ENCODE measurements around the gene SUSD1. TPM values are rescaled to one million over a fixed set of nuclear protein-coding genes. Genes with fewer than 3 reads are reported as not detected.
"Not testable (repeated sequence)": the region's sequence is repeated elsewhere in the genome, so short reads cannot be mapped to it uniquely, and the experiment has no call there.

Gene SUSD1
- total RNA-seq, 1 experiment from 2014 or later: 6.3 TPM

DNA sequence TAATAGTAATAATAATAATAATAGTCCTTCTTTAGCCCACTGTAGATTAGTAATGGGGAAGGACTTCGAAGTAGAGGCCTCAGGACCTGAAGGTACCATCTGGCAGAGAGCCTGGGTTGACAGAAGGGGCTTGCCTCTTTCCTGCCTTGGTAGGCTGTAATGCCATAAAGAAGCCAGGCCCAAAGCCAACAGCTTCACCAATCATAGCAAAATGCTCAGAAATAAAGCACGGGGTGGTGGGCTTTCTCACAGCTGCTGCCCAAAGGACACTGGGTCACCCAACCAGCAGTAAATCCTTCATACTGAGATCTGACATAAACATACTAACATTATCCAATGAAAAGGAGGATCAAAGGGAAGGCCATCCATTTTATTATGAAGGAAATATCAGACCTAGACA, 70.7 kb downstream of the SUSD1 start:
- no peak for DNase-seq (ENCODE audit: extremely low read depth, low read depth)

- no peak for DNase-seq (ENCODE audit: extremely low read depth, low read depth)
These were observed 71.7 kb downstream of the SUSD1 start for GRCh38 chr9:112103405-112103804.

- DNase-seq (ENCODE audit: extremely low read depth, low read depth): peak; percentile 73
These were observed 77.1 kb downstream of the SUSD1 start for GRCh38 chr9:112097712-112098688.

GRCh38 chr9:112094948-112095681, 80.0 kb downstream of the SUSD1 start:
- no peak for DNase-seq (ENCODE audit: extremely low read depth, low read depth)

DNA sequence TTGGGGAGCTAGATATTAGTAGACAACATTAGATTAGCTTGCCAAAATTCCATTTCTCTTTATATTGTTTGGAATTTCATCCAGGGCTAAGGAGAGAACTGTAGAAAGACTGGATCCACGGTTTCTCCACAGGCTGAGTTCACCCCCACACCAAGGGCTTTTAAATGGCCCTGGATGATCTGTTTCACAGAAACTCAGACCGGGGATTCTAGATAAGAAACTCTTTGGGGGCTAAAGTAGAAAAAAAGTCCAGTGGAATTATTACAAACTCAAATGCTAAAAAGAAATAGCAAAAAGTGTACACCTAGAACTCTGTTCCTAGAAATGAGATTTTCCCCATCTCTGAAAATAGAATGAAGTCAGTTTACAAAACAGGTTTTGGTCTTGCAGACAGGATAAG, 80.9 kb downstream of the SUSD1 start:
- no peak for DNase-seq (ENCODE audit: extremely low read depth, low read depth)

GRCh38 chr9:112093870-112094216, 81.3 kb downstream of the SUSD1 start:
- no peak for DNase-seq (ENCODE audit: extremely low read depth, low read depth)

GRCh38 chr9:112093147-112093869, 81.8 kb downstream of the SUSD1 start:
- no peak for DNase-seq (ENCODE audit: extremely low read depth, low read depth)

GRCh38 chr9:112091810-112092209, 83.3 kb downstream of the SUSD1 start:
- DNase-seq (ENCODE audit: extremely low read depth, low read depth): no peak

DNA sequence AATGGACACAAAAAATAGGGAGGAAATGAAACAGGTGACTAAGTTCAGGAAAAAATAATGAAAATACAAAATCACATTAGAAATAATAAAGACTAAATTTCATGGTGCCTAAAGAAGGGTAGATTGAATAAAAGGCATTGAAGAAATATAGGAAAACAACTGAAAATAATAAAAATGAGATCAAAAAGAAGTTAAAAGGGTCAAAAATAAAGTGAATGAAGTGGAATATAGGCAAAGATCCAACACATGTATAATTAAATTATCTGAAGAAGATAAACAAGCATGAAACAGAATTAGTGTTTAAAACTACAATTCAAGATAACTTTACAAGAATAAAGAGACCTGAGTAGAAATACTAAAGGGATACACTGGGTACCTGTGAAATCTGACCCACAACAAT, 87.6 kb downstream of the SUSD1 start:
- no peak for DNase-seq (ENCODE audit: extremely low read depth, low read depth)

- DNase-seq (ENCODE audit: extremely low read depth, low read depth): peak; percentile 63
These were observed 88.5 kb downstream of the SUSD1 start for GRCh38 chr9:112086627-112087026.

DNA sequence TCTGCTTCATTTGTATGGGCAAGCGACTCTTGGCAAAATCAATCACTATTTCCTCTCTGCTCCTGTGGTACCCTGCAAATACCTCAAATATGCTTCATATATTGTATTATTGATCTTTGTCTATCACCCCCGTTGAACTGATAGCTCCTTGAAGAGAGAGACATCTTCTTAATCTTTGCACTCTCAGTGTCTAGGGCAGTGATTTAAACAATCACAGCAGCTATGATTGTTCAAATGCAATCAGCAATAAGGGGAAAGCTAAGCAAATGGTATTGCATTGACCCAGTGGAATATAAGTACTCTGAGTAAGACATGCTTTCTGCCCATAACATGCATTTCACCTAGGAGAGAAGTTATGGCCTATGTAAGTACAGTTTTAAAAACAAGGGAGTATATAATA, 90.2 kb downstream of the SUSD1 start:
- DNase-seq (ENCODE audit: extremely low read depth, low read depth): no peak

GRCh38 chr9:112084334-112084733, 90.8 kb downstream of the SUSD1 start:
- DNase-seq (ENCODE audit: extremely low read depth, low read depth): no peak

GRCh38 chr9:112081918-112082729, 93.0 kb downstream of the SUSD1 start:
- no peak for DNase-seq (ENCODE audit: extremely low read depth, low read depth)

DNA sequence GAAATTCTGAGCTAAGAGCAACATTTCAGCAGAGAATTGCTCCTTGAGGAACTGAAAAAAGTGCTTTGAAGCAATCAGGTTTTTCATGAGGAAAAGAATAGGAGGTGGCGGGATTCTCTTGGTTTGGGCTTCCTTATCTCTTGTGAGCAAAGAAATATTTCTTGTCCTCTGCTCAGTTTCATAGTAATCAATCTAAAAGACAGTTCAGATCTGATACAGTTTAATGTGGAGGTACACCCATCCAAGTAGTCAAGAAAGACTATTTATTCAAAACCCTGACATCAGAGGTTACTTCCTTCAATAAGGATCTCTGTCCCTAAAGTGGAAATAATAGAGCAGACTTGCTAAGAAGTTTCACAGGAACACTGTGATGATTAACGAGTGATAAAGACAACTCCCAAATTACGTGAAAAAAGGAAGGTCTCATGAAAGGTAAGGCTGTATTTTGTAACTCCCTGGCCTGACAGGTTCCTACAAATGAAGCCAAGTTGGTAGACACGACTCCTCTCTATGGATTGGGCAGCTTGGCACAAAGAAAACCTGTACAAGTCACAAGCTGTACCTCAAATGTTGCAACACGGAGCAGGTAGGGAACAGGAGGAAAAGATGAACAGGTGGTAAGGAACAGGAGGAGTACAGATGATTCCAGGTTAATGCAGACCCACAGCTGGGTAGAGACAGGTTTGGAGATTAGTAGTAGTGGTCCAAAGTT, 94.1 kb downstream of the SUSD1 start:
- DNase-seq (ENCODE audit: extremely low read depth, low read depth): no peak

DNA sequence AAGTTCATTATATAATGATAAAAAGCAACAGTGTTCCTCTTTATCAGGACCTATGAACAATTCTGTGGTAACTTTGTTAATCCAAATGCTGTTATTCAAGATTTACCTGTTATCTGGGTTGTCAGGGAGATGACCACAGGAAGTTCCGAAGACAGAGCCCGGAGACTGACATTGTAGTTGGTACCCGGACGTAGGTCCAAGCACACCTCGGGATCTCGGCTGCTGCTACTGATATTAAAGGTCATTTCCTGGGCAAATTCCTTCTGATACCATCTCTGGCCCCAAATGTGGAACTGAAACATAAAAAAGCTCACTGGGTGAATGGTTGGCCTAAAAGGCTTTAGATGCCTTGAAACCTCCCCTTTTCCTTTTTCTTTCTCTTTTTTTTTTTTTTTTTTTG, 96.7 kb downstream of the SUSD1 start:
- DNase-seq (ENCODE audit: extremely low read depth, low read depth): no peak

DNA sequence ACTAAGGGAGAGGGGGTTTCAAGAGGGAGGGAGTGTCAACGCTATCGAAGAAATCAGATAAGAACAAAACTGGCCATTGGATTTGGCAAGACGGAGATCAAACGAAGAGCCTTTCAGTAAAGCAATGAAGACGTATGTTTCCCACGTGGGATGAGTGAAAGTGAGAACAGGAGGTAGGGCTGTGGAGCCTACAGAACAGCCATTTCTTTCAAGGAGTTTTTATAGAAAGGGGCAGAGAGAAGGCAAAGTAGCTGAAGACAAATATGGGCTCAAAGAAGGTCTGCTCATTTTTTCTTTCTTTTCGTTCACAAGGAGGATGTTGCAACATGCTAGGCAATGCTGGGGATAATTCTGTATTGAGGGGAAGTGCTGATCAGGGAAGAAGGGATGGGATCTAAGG, 98.3 kb downstream of the SUSD1 start:
- no peak for DNase-seq (ENCODE audit: extremely low read depth, low read depth)

- DNase-seq (ENCODE audit: extremely low read depth, low read depth): no peak
These were observed 100.1 kb downstream of the SUSD1 start for GRCh38 chr9:112075009-112075378.

DNA sequence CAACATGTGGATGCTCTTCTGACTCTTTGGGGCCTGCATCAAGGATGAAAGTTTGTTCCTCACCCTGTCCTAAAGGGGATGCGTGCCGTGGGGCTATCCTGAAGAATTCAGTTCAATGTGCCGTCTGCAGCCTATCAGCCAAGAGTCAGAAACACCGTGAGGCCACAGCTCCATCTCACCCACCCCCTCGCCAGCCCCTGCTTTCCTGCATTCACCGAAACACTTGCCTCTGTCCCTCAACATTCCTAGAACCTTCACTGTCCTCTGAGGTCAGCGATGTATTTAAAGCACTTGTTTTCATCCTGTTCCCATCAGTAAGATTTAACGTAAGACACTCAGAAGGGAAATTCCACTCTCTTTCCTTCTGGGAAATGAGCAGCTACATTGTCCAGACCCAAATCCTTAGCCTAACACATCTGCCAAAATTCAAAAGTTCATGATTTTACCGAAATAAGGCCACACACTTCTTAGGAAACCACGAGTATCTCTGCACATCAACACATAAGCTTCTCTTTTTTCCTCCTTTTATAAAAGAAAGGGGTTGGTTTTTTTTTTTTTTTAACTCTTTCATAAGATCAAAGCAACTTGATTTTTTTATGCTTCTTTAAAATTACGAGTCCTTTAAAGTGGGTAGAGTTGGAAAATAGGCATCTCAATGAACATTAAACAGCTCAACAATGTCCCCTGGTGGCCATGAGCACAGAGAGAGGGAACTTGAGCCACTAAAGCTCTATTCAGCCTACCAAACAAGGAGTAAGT, 100.7 kb downstream of the SUSD1 start:
- peak; percentile 82 for DNase-seq (ENCODE audit: extremely low read depth, low read depth)

DNA sequence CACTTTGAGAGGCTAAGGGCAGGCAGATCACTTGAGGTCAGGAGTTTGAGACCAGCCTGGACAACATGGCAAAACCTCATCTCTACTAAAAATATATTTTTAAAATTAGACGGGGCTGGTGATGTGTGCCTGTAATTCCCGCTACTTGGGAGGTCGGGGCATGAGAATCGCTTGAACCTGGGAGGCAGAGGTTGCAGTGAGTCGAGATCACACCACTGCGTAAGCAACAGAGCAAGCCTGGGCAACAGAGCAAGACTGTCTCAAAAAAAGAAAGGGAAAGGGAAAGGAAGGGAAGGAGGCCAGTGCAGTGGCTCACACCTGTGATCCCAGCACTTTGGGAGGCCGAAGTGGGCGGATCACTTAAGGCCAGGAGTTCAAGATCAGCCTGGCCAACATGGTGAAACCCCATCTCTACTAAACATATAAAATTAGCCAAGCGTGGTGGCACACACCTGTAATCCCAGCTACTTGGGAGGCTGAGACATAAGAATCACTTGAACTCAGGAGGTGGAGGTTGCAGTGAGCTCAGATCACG, 101.4 kb downstream of the SUSD1 start:
- not testable (repeated sequence) for DNase-seq (ENCODE audit: extremely low read depth, low read depth)

All from NCI-H460 (cell line).